Adrenal gland (tissue), 12 donors: ENCODE data around the gene GMFB. TPM values are rescaled to one million over a fixed set of nuclear protein-coding genes. Genes with fewer than 3 reads are reported as not detected.

ENCODE experiments used
- DNase-seq, 7 donors: peaks; one replicate each; pipeline ENCODE4 v3.0.0-alpha.2; 2019 to 2020
- H3K27ac ChIP-seq, 5 donors: fragments of 200-600 bp; sonication (generic) in 4 of 5; 1 replicate in 3 of 5; 2 replicates in 2 of 5; pipeline versions ENCODE4 v1.5.1 to v1.8.0; 2016 to 2020; ENCODE audit warnings: mild to moderate bottlenecking in 1 of 5
- H3K27me3 ChIP-seq: fragments of 200-600 bp; 2 replicates; pipeline ENCODE4 v1.8.0; 2021
- H3K36me3 ChIP-seq, 2 donors: fragments of 200-600 bp; replicated peaks in 1 of 2; 1 replicate in 1 of 2; 2 replicates in 1 of 2; pipeline versions ENCODE4 v1.5.1 to v1.8.0; 2018 to 2022
- H3K4me1 ChIP-seq, 2 donors: fragments of 200-600 bp; replicated peaks in 1 of 2; 1 replicate in 1 of 2; 2 replicates in 1 of 2; pipeline versions ENCODE4 v1.5.1 to v1.8.0; 2018 to 2021
- H3K4me3 ChIP-seq, 4 donors: fragments of 200-600 bp; sonication (generic) in 3 of 4; one replicate each; pipeline ENCODE4 v1.5.1; 2016 to 2018
- H3K9me3 ChIP-seq, 3 donors: fragments of 200-600 bp; sonication (generic) in 1 of 3; replicated peaks in 1 of 3; 1 replicate in 2 of 3; 2 replicates in 1 of 3; pipeline versions ENCODE4 v1.5.1 to v1.8.0; 2016 to 2021
- CTCF ChIP-seq, 6 experiments: fragments of 450-650 bp in 4 of 6; fragments of 200-600 bp in 2 of 6; sonication (generic) in 1 of 6; IDR thresholded peaks; 1 replicate in 5 of 6; 2 replicates in 1 of 6; pipeline versions ENCODE4 v1.5.1 to v1.8.0; 2016 to 2021; ENCODE audit warnings: antibody characterized with exemption in 6 of 6, mild to moderate bottlenecking in 2 of 6, moderate library complexity in 1 of 6
- POLR2A ChIP-seq, 2 donors: fragments of 450-650 bp; IDR thresholded peaks; one replicate each; pipeline ENCODE4 v1.6.1; 2017; ENCODE audit warnings: antibody characterized with exemption in 2 of 2, mild to moderate bottlenecking in 2 of 2, moderate library complexity in 1 of 2
- WGBS, 4 donors: extraction: QIAGEN DNeasy Blood & Tissue Kit in 2 of 4; methylation state at CpG; one replicate each; pipeline versions ENCODE4 v1.1.5 to v1.1.7; 2013 to 2017; 5-methylcytosine and 5-hydroxymethylcytosine counted together
- intact Hi-C, 2 donors: fragments of 100-400 bp; cut with DNase I; formaldehyde crosslinking; loops; one replicate each; pipeline versions ENCODE4 v1.14.1 to v1.15.0; 2022 to 2023
- polyA plus RNA-seq, 3 donors: library from polyadenylated mRNA; stranded (reverse); fragments of 200-250 nt in 2 of 3; fragments of 350-450 nt in 1 of 3; fragmentation: Illumina TruSeq in 1 of 3; extraction: RNeasy Lipid Tissue Mini Kit (QIAGEN cat#74804) in 1 of 3; gene quantifications; one replicate each; pipeline ENCODE4 v1.2.3, GENCODE V29; 2013 to 2014
- total RNA-seq, 9 donors: library from RNA; depleted of rRNA in 4 of 9; stranded (reverse); fragments of >200 nt in 4 of 9; fragments of 120-200 nt in 1 of 9; fragmentation: NEBNext Ultra II Directional in 1 of 9; extraction: Animal tissue kit (Norgen Biotek cat#: 25700) in 1 of 9; gene quantifications; one replicate each; pipeline versions ENCODE4 v1.1.0 to v1.2.4, GENCODE V29; 2013 to 2023
- donor health status: healthy with polysubstance abuse.
- donor health status: Bipolar disorder and iron deficiency.
- donor health status: DM: yes; HTN: yes; CAD: no.
- donor health status: DM: no; HTN: no; CAD: no.
- donor health status: DM: no; HTN: no; CAD: no.
- donor health status: DM: yes; HTN: yes; CAD: no.

The GMFB gene
- total and polyA plus RNA-seq, 12 donors, result 8.2 to 66.3 (median 45.5) TPM

GRCh38 chr14:54486685-54487084 is 2.1 kb downstream of the GMFB start:
- no peak for TF ChIP-seq POLR2A (IDR thresholded peaks at IDR 0.05)
- intact Hi-C loops, result no loop called here
- WGBS, 4 donors, result 92 to 97% (median 93%) methylated on average over 1 of the region's 1 CpG
- Histone ChIP-seq H3K4me1 (peaks cover 0 to 63% of the 10 kb centered on the region in 2 donors), H3K27me3 (no peaks in the 10 kb centered on the region), H3K4me3 (no peak overlapping the region), H3K9me3 (no peaks in the 10 kb centered on the region), H3K36me3 (no peaks in the 10 kb centered on the region), H3K27ac (no peak overlapping the region)
- no peak for DNase-seq

- intact Hi-C loops, result no loop called here
- TF ChIP-seq POLR2A (IDR thresholded peaks at IDR 0.05) (no peak), CTCF (IDR thresholded peaks at IDR 0.05) (no peak)
- Histone ChIP-seq H3K36me3 (peaks cover 0 to 4% of the 10 kb centered on the region in 2 donors), H3K4me1 (peaks cover 0 to 56% of the 10 kb centered on the region in 2 donors), H3K9me3 (no peaks in the 10 kb centered on the region), H3K27ac (no peak overlapping the region), H3K4me3 (no peak overlapping the region), H3K27me3 (no peaks in the 10 kb centered on the region)
- DNase-seq, result no peak
Measured at GRCh38 chr14:54483846-54484245, 4.9 kb downstream of the GMFB start.

- intact Hi-C loops, result no loop called here
- no peaks in the 10 kb centered on the region for H3K27me3 ChIP-seq
- peaks cover 0 to 4% of the 10 kb centered on the region in 2 donors for H3K36me3 ChIP-seq
- WGBS, 4 donors, result 76 to 87% (median 78%) methylated on average over 8 of the region's 8 CpGs
- no peak overlapping the region for H3K4me3 ChIP-seq
- no peaks in the 10 kb centered on the region for H3K9me3 ChIP-seq
- no peak overlapping the region for H3K27ac ChIP-seq
- peaks cover 0 to 56% of the 10 kb centered on the region in 2 donors for H3K4me1 ChIP-seq
- no peak for DNase-seq
- no peak for TF ChIP-seq CTCF (IDR thresholded peaks at IDR 0.05)
- no peak for TF ChIP-seq POLR2A (IDR thresholded peaks at IDR 0.05)
Measured at GRCh38 chr14:54483073-54483745, 5.6 kb downstream of the GMFB start.

- Histone ChIP-seq H3K36me3 (peaks cover 0 to 14% of the 10 kb centered on the region in 2 donors), H3K27me3 (no peaks in the 10 kb centered on the region), H3K4me3 (no peak overlapping the region), H3K27ac (no peak overlapping the region), H3K9me3 (peaks cover 0 to 7% (median 0%) of the 10 kb centered on the region in 3 donors), H3K4me1 (peaks cover 0 to 42% of the 10 kb centered on the region in 2 donors)
- intact Hi-C loops, result no loop called here
- TF ChIP-seq CTCF (IDR thresholded peaks at IDR 0.05) (no peak), POLR2A (IDR thresholded peaks at IDR 0.05) (no peak)
- WGBS, 4 donors, result 80 to 94% (median 91%) methylated on average over 2 of the region's 2 CpGs
- DNase-seq, result no peak
Measured at GRCh38 chr14:54481695-54482094, 7.1 kb downstream of the GMFB start.
